Adipocyte (in vitro differentiated cells): Measurements from ENCODE around the gene C10orf90.
"Not testable (repeated sequence)": the region's sequence is repeated elsewhere in the genome, so short reads cannot be mapped to it uniquely, and the experiment has no call there.

Experiments used
- DNase-seq: peaks from one replicate; pipeline ENCODE4 v3.0.0-alpha.2; 2015; ENCODE audit warnings: low read depth
- H3K27me3 ChIP-seq: replicated peaks from 2 replicates; pipeline ENCODE4 v1.7.0; 2013; ENCODE audit warnings: mild to moderate bottlenecking, low read length, moderate library complexity; ENCODE audit not compliant: control insufficient read depth, insufficient read depth
- H3K36me3 ChIP-seq: 2 replicates; pipeline ENCODE4 v1.7.0; 2013; ENCODE audit warnings: low read length, mild to moderate bottlenecking, moderate library complexity; ENCODE audit not compliant: control insufficient read depth, insufficient read depth, severe bottlenecking
- H3K4me1 ChIP-seq: 2 replicates; pipeline ENCODE4 v1.7.0; 2013; ENCODE audit warnings: mild to moderate bottlenecking, low read length, moderate library complexity; ENCODE audit not compliant: control insufficient read depth, insufficient read depth
- H3K4me3 ChIP-seq: 2 replicates; pipeline ENCODE4 v1.7.0; 2013; ENCODE audit warnings: mild to moderate bottlenecking, low read length, moderate library complexity
- H3K9ac ChIP-seq: 2 replicates; pipeline ENCODE4 v1.7.0; 2013; ENCODE audit warnings: mild to moderate bottlenecking, low read length, moderate library complexity
- H3K9me3 ChIP-seq: 2 replicates; pipeline ENCODE4 v1.7.0; 2013; ENCODE audit warnings: mild to moderate bottlenecking, low read length, moderate library complexity; ENCODE audit not compliant: control insufficient read depth

The C10orf90 gene

GRCh38 chr10:126379166-126379565 is 291.3 kb downstream of the C10orf90 start:
- not testable (repeated sequence) for H3K4me3 ChIP-seq, H3K9me3 ChIP-seq, DNase-seq, H3K27me3 ChIP-seq, H3K4me1 ChIP-seq, H3K9ac ChIP-seq
- peaks cover 27% of the 10 kb centered on the region for H3K36me3 ChIP-seq

DNA sequence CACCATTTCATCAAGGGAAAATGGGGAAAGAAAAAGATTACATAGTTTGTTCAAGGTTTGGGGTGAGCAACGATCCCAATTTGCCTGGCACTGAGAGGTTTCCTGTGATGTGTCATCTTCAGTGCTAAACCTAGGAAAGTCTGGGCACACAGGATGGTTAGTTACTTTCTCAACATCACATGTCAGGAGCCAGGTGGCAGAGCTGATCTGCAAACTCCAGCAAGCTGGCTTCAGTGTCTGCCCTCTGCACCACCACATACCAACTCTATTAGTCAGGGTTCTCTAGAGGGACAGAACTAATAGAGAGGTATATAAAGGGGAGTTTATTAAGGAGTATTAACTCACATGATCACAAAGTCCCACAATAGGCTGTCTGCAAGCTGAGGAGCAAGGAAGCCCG is 293.5 kb downstream of the C10orf90 start:
- Histone ChIP-seq H3K9me3 (no peaks in the 10 kb centered on the region), H3K36me3 (peaks cover 24% of the 10 kb centered on the region), H3K9ac (no peak overlapping the region), H3K27me3 (no peaks in the 10 kb centered on the region), H3K4me3 (no peak overlapping the region), H3K4me1 (peaks cover 22% of the 10 kb centered on the region)
- peak; percentile 33 for DNase-seq

DNA sequence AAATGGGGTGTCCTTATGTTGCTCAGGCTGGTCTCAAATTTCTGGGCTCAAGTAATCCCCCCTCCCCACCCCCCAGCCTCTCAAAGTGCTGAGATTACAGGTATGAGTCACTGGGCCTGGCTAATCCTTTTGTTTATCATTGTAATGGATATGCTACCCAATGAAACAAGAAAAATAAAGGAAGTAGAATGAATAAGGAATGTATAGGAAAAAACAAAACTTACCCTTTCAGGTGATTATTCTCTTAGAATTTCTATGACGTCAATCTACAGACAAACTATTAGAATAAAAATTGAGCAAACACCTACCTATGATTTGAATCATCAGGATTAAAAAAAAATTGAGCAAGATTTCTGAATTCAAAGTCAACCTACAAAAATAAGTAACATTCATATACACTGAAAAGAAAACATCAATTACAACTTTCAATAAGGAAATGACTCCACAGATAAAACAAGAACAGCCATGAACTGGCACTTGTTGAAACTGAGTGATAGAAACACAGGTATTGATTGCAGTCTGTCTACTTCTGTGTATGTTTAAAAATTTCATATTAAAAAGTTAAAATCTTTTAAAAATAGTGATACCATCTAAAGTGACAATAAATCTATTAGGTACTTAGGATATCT is 294.5 kb downstream of the C10orf90 start:
- no peak for DNase-seq
- peaks cover 20% of the 10 kb centered on the region for H3K36me3 ChIP-seq
- no peaks in the 10 kb centered on the region for H3K9me3 ChIP-seq
- no peak overlapping the region for H3K9ac ChIP-seq
- H3K27me3 ChIP-seq = no peaks in the 10 kb centered on the region
- peaks cover 22% of the 10 kb centered on the region for H3K4me1 ChIP-seq
- H3K4me3 ChIP-seq = no peak overlapping the region

DNA sequence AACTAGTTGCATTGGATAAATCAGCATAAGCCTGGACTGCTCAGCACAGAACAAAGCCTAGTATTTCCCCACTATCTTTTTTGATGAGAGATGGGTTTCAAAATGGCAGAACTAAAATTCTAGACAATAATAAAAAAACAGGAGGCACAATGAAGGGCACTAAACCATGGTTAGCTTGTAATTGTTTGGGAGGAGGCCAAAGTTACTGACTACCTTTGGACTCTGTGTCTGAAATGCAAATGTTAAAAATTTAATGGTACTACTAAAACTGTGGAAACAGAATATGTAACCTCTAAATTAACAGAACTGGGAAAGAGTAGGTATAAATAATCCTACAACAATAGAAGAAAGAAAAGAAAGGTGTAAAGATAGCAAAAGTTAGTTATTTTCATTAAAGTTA is 295.2 kb downstream of the C10orf90 start:
- Histone ChIP-seq H3K36me3 (peaks cover 14% of the 10 kb centered on the region), H3K9me3 (no peaks in the 10 kb centered on the region), H3K4me1 (peaks cover 22% of the 10 kb centered on the region), H3K9ac (no peak overlapping the region), H3K27me3 (no peaks in the 10 kb centered on the region), H3K4me3 (no peak overlapping the region)
- DNase-seq = no peak
